Prostate gland (tissue), 2 donors: ENCODE results near the gene WWOX. TPM values are rescaled to one million over a fixed set of nuclear protein-coding genes. Genes with fewer than 3 reads are reported as not detected.

ENCODE experiments used
- DNase-seq: peaks from one replicate; pipeline ENCODE4 v3.0.0-alpha.2; 2019; ENCODE audit warnings: low spot score
- H3K27ac ChIP-seq, 2 donors: fragments of 200-600 bp; sonication (generic); 2 replicates each; pipeline ENCODE4 v1.5.1; 2017 to 2019
- H3K27me3 ChIP-seq: fragments of 200-600 bp; sonication (generic); replicated peaks from 2 replicates; pipeline ENCODE4 v1.5.1; 2019; ENCODE audit not compliant: insufficient read depth
- H3K36me3 ChIP-seq, 2 donors: fragments of 200-600 bp; sonication (generic); 1 replicate in 1 of 2; 2 replicates in 1 of 2; pipeline versions ENCODE4 v1.5.1 to v1.8.1; 2017 to 2019
- H3K4me1 ChIP-seq: fragments of 200-600 bp; sonication (generic); replicated peaks from 2 replicates; pipeline ENCODE4 v1.5.1; 2019
- H3K4me3 ChIP-seq, 2 donors: fragments of 200-600 bp; sonication (generic); 2 replicates each; pipeline ENCODE4 v1.5.1; 2017 to 2019
- H3K9me3 ChIP-seq: fragments of 200-600 bp; sonication (generic); 2 replicates; pipeline ENCODE4 v1.5.1; 2017
- POLR2A ChIP-seq: fragments of 450-650 bp; IDR thresholded peaks from one replicate; pipeline ENCODE4 v1.6.1; 2016; ENCODE audit warnings: antibody characterized with exemption, mild to moderate bottlenecking
- POLR2AphosphoS5 ChIP-seq: sonication (generic); formaldehyde crosslinking; IDR thresholded peaks from one replicate; pipeline ENCODE4 v1.6.1; 2017; ENCODE audit warnings: antibody characterized with exemption
- WGBS: methylation state at CpG from one replicate; pipeline ENCODE4 v1.1.5; 2018; 5-methylcytosine and 5-hydroxymethylcytosine counted together
- intact Hi-C: fragments of 100-400 bp; cut with DNase I; formaldehyde crosslinking; loops from one replicate; pipeline ENCODE4 v1.14.2; 2022
- total RNA-seq, 2 donors: library from RNA; depleted of rRNA; stranded (reverse); fragments of >200 nt; gene quantifications; one replicate each; pipeline ENCODE4 v1.1.0, GENCODE V29; 2016
- TF ChIP-seq, protein P1 (sequence below), 4 experiments: fragments of 200-600 bp in 2 of 4; fragments of 450-650 bp in 2 of 4; sonication (generic) in 2 of 4; IDR thresholded peaks; 1 replicate in 3 of 4; 2 replicates in 1 of 4; pipeline ENCODE4 v1.5.1; 2016 to 2019; ENCODE audit warnings: antibody characterized with exemption in 4 of 4, mild to moderate bottlenecking in 2 of 4, moderate library complexity in 2 of 4

WWOX gene
- total RNA-seq, 2 donors from 2014 or later: 93.2 to 99.4 TPM

DNA sequence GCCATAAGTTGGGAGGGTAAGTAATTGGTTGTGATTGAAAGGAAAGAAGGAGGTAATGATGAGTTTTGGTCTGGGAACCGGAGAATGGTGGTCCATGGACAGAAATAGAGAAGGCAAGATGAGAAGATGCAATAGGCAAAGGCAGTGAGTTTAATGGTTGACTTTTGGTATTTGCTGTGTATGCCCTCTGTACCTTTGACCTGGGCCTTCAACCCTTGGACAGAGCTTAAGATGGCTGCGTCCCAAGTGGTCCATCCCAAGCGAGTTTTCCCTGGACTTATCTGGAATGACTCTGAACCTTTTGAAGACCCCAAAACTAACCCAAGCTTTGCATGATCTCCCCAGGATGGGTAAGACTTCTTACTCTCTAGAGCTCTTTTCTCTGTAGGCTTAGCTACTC, 836.6 kb downstream of the WWOX start:
- 96% methylated on average over 3 of the region's 3 CpGs for WGBS
- H3K9me3 ChIP-seq: no peaks in the 10 kb centered on the region
- no peaks in the 10 kb centered on the region for H3K4me1 ChIP-seq
- H3K36me3 ChIP-seq: no peaks in the 10 kb centered on the region
- no peak overlapping the region for H3K27ac ChIP-seq
- H3K27me3 ChIP-seq: no peaks in the 10 kb centered on the region
- TF ChIP-seq, protein P1, sequence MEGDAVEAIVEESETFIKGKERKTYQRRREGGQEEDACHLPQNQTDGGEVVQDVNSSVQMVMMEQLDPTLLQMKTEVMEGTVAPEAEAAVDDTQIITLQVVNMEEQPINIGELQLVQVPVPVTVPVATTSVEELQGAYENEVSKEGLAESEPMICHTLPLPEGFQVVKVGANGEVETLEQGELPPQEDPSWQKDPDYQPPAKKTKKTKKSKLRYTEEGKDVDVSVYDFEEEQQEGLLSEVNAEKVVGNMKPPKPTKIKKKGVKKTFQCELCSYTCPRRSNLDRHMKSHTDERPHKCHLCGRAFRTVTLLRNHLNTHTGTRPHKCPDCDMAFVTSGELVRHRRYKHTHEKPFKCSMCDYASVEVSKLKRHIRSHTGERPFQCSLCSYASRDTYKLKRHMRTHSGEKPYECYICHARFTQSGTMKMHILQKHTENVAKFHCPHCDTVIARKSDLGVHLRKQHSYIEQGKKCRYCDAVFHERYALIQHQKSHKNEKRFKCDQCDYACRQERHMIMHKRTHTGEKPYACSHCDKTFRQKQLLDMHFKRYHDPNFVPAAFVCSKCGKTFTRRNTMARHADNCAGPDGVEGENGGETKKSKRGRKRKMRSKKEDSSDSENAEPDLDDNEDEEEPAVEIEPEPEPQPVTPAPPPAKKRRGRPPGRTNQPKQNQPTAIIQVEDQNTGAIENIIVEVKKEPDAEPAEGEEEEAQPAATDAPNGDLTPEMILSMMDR (IDR thresholded peaks at IDR 0.05): no peak
- TF ChIP-seq POLR2A (no peak), POLR2AphosphoS5 (no peak)
- intact Hi-C loops: no loop called here
- DNase-seq: no peak
- no peak overlapping the region for H3K4me3 ChIP-seq

DNA sequence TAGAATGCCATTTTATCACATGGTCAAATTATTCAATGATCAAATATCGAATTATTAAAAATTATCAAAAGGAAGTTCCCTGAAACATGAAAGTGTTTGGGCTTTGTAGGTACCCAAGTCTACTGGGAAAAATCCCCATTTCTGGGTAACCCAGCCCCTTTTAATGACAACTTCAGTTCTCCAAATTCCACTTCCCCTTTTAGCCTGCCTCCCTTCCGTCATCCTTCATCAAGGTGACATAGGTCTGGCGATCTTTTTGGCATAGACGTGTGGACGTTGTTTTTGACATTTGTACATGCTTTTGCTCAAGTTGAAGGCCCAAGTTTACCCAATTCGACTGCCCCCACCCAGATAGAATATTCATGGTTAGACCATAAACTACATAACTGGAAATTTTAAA, 840.1 kb downstream of the WWOX start:
- no peak for TF ChIP-seq POLR2AphosphoS5
- no peak for TF ChIP-seq POLR2A
- TF ChIP-seq, protein P1 (IDR thresholded peaks at IDR 0.05): no peak
- no peaks in the 10 kb centered on the region for H3K9me3 ChIP-seq
- intact Hi-C loops: no loop called here

DNA sequence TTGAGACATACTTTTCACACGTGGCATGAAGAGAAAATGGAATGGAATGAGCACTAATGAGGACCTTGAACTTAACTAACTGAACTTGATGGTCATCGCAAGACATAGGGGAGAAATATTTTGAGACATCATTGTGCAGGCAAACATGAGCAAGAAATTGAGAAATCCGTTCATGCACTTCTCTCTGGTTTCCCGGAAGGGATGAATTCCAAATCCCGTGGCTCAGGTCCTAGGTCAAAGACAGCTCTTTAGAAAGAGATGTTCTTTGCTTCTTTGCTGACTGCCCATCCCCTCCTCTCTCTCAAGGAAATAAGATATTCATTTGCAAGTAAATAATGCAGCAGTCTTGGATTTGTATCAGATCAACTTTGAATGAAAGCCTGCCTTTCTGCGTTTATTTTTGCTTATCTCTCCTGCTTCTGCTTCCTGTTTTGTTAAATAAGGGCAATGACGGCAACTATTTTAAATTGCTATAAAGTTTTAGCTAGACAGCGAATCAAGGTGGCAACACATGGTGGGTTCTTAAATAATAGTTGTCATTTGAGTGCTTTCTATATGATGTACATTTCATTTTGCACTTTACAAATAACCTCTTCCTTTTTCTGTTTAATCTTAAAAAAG, 843.3 kb downstream of the WWOX start:
- no peak overlapping the region for H3K4me3 ChIP-seq
- no peaks in the 10 kb centered on the region for H3K27me3 ChIP-seq
- no peaks in the 10 kb centered on the region for H3K9me3 ChIP-seq
- no peaks in the 10 kb centered on the region for H3K4me1 ChIP-seq
- intact Hi-C loops: no loop called here
- 77% methylated on average over 8 of the region's 8 CpGs for WGBS
- DNase-seq: no peak
- H3K27ac ChIP-seq: no peak overlapping the region
- TF ChIP-seq, protein P1 (IDR thresholded peaks at IDR 0.05): no peak
- TF ChIP-seq POLR2A (no peak), POLR2AphosphoS5 (no peak)
- H3K36me3 ChIP-seq: no peaks in the 10 kb centered on the region

More for the DNA sequence above, 840.1 kb downstream of the WWOX start:
- no peak for DNase-seq
- Histone ChIP-seq H3K36me3 (no peaks in the 10 kb centered on the region), H3K27ac (no peak overlapping the region), H3K27me3 (no peaks in the 10 kb centered on the region), H3K4me3 (no peak overlapping the region), H3K4me1 (no peaks in the 10 kb centered on the region)
- WGBS: 87% methylated on average over 6 of the region's 6 CpGs

DNA sequence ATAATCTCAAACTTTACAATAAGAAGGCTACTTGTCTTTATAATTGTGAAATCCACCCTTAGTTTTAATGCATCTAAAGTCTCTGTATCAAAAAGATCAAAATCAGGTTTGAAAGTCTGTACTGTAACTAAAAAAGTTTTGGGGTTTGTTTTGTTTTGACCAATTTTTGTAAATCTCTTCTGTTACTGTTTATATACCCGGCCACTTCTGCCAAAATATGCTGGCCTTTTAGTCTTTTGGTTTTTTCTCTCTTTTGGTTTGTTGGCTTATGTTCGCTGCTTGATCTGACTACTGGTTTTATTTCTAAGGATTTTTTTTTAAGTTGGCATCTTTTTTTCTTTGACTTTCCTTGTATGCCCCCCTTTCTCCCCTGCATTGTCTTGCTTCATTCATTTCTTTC, 845.9 kb downstream of the WWOX start:
- Histone ChIP-seq H3K4me1 (no peaks in the 10 kb centered on the region), H3K9me3 (no peaks in the 10 kb centered on the region), H3K27me3 (no peaks in the 10 kb centered on the region), H3K4me3 (no peak overlapping the region), H3K36me3 (no peaks in the 10 kb centered on the region), H3K27ac (no peak overlapping the region)
- no peak for DNase-seq
- 77% methylated on average over 2 of the region's 2 CpGs for WGBS
- TF ChIP-seq POLR2A: no peak
- no peak for TF ChIP-seq POLR2AphosphoS5
- TF ChIP-seq, protein P1 (IDR thresholded peaks at IDR 0.05): no peak
- intact Hi-C loops: no loop called here

DNA sequence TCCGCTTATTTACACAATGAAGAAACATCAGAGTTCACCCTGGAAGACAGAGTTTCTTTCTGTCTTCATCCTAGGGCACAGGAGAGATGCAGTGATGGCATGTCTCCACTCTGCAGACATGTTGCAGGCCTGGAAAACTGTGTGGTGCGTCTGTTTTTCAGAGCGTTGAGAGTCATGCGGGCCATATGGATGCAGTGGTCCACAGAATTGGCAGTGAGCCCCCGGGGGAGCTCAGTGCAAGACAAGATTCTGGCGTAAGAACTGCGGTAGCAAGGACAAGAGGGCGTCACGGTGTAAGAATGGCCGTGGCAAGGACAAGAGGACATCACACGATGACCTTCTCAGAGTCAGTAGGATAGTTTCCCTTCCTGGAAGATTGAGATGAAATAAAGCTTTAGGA, 847.1 kb downstream of the WWOX start:
- H3K9me3 ChIP-seq: no peaks in the 10 kb centered on the region
- no peaks in the 10 kb centered on the region for H3K4me1 ChIP-seq
- no peaks in the 10 kb centered on the region for H3K36me3 ChIP-seq
- DNase-seq: no peak
- TF ChIP-seq POLR2AphosphoS5 (no peak), POLR2A (no peak)
- TF ChIP-seq, protein P1 (IDR thresholded peaks at IDR 0.05): no peak
- 96% methylated on average over 11 of the region's 11 CpGs for WGBS
- no peak overlapping the region for H3K4me3 ChIP-seq
- no peaks in the 10 kb centered on the region for H3K27me3 ChIP-seq
- no peak overlapping the region for H3K27ac ChIP-seq
- intact Hi-C loops: no loop called here
